ENCODE data around the gene CPXM1. TPM values are rescaled to one million over a fixed set of nuclear protein-coding genes. Genes with fewer than 3 reads are reported as not detected.
A peak's percentile ranks its signal among the peaks of the same experiment; 100 is the strongest.

Gene CPXM1
- total and polyA plus RNA-seq, 10 of the 15 experiments (the other 5 are each of a cell fraction or from before 2014, with no cell fraction given): 0.22 to 3.9 (median 0.63) TPM; not detected in 2

DNA sequence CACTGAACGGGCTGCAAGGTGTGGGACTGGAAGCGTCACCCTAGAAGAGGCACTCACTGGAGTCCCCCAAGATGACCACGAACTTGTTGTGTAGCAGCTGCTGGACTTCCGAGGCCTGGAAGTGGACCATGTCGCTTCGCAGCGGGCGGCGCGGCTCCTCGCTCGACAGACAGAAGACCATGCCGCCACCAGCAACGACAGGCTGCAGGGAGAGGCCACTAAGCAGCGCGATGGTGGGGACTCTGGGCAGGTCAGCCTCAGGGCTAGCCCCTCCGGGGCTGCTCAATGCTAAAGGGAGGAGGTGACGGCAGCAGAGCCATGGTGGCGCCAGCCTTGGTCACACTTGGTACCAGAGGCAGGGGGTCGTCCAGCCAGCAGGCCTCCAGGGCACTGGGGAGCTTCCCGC, 39.3 kb upstream of the CPXM1 start:
- DNase-seq (ENCODE audit: low read depth, low spot score) (no peak), ATAC-seq (no peak), FAIRE-seq (no peak)
- Histone ChIP-seq H3K9ac (ENCODE audit: control insufficient read depth, insufficient read depth, low read length) (peak overlapping the region; percentile 82; the same call in 1 of the 2 replicates), H3K4me2 (ENCODE audit: control insufficient read depth, insufficient read depth) (peak overlapping the region; percentile 92), H3K27me3 (replicated peaks in 1 of 2; ENCODE audit: control insufficient read depth in 2 of 2, insufficient read depth in 2 of 2, low read length in 1 of 2) (no peaks in the 10 kb centered on the region), H2AFZ (ENCODE audit: control insufficient read depth, low read depth, low read length) (peak overlapping the region; percentile 98; the same call in 1 of the 2 replicates), H3K79me2 (ENCODE audit: control insufficient read depth, insufficient read depth, low read length) (peaks cover 6% of the 10 kb centered on the region; the same call in 1 of the 2 replicates), H3K4me3 (peak overlapping the region; percentile 83), H3K4me1 (ENCODE audit: control insufficient read depth, insufficient read depth, low read length) (peaks cover 14% of the 10 kb centered on the region), H3K27ac (ENCODE audit: control insufficient read depth, insufficient read depth) (no peak overlapping the region; the same call in 1 of the 2 replicates), H3K9me3 (replicated peaks; ENCODE audit: control insufficient read depth, insufficient read depth, low read length) (no peaks in the 10 kb centered on the region), H4K20me1 (ENCODE audit: control insufficient read depth, insufficient read depth) (no peaks in the 10 kb centered on the region), H3K36me3 (ENCODE audit: control insufficient read depth in 2 of 2, insufficient read depth in 2 of 2, low read length in 1 of 2) (no peaks in the 10 kb centered on the region)
- ChIA-PET RAD21 (ENCODE audit: unreplicated experiment) (interaction anchor here (0.7 kb wide), 1 partner anchor 62 kb away, joined by 3 read pairs; no protein-coding TSS in a partner anchor), SMC1A (ENCODE audit: uncharacterized antibody, unreplicated experiment) (no interaction called here), CTCF (no interaction called here), POLR2A (no interaction called here)
- 95% methylated on average over 21 of the region's 21 CpGs for WGBS (ENCODE audit: insufficient coverage, insufficient replicate concordance, low lambda C conversion rate, missing lambda C conversion rate)
- BruUV-seq (replicated peaks): no TSS peak
- intact Hi-C loops (cut with micrococcal nuclease; ENCODE audit: unreplicated experiment) (loop anchor here (5.0 kb wide), 1 partner anchor 73 kb away; no protein-coding TSS in a partner anchor), in situ Hi-C loops (cut with MboI) (no loop called here)
- no peak for TF ChIP-seq WRNIP1 (IDR thresholded peaks at IDR 0.05; ENCODE audit: borderline replicate concordance, low read depth, low read length)
- TF ChIP-seq HDGF (IDR thresholded peaks at IDR 0.05): 0 out of 2 replicates have a peak, but pooled peaks have one; percentile 26
- TF ChIP-seq NFXL1 (IDR thresholded peaks at IDR 0.05; ENCODE audit: borderline replicate concordance): no peak
- TF ChIP-seq, protein P1, sequence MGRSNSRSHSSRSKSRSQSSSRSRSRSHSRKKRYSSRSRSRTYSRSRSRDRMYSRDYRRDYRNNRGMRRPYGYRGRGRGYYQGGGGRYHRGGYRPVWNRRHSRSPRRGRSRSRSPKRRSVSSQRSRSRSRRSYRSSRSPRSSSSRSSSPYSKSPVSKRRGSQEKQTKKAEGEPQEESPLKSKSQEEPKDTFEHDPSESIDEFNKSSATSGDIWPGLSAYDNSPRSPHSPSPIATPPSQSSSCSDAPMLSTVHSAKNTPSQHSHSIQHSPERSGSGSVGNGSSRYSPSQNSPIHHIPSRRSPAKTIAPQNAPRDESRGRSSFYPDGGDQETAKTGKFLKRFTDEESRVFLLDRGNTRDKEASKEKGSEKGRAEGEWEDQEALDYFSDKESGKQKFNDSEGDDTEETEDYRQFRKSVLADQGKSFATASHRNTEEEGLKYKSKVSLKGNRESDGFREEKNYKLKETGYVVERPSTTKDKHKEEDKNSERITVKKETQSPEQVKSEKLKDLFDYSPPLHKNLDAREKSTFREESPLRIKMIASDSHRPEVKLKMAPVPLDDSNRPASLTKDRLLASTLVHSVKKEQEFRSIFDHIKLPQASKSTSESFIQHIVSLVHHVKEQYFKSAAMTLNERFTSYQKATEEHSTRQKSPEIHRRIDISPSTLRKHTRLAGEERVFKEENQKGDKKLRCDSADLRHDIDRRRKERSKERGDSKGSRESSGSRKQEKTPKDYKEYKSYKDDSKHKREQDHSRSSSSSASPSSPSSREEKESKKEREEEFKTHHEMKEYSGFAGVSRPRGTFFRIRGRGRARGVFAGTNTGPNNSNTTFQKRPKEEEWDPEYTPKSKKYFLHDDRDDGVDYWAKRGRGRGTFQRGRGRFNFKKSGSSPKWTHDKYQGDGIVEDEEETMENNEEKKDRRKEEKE (IDR thresholded peaks at IDR 0.05): no peak
- TF ChIP-seq, protein P2, sequence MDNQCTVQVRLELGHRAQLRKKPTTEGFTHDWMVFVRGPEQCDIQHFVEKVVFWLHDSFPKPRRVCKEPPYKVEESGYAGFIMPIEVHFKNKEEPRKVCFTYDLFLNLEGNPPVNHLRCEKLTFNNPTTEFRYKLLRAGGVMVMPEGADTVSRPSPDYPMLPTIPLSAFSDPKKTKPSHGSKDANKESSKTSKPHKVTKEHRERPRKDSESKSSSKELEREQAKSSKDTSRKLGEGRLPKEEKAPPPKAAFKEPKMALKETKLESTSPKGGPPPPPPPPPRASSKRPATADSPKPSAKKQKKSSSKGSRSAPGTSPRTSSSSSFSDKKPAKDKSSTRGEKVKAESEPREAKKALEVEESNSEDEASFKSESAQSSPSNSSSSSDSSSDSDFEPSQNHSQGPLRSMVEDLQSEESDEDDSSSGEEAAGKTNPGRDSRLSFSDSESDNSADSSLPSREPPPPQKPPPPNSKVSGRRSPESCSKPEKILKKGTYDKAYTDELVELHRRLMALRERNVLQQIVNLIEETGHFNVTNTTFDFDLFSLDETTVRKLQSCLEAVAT (IDR thresholded peaks at IDR 0.05): peak; percentile 81
- TF ChIP-seq BACH1 (IDR thresholded peaks at IDR 0.05; ENCODE audit: borderline replicate concordance): 0 out of 2 replicates have a peak, but pooled peaks have one; percentile 6
